Kidney epithelial cell (primary cell): Measurements from ENCODE around the gene ATP6V1B1. TPM values are rescaled to one million over a fixed set of nuclear protein-coding genes. Genes with fewer than 3 reads are reported as not detected.
"Not testable (repeated sequence)": the region's sequence is repeated elsewhere in the genome, so short reads cannot be mapped to it uniquely, and the experiment has no call there.

ENCODE experiments used
- DNase-seq: peaks from one replicate; pipeline ENCODE4 v3.0.0-alpha.2; 2010; ENCODE audit warnings: low read depth
- H3K27me3 ChIP-seq: 2 replicates; pipeline ENCODE4 v1.6.0; 2011; ENCODE audit warnings: low read length; ENCODE audit not compliant: control insufficient read depth, insufficient read depth
- H3K36me3 ChIP-seq: 2 replicates; pipeline ENCODE4 v1.5.1; 2011; ENCODE audit warnings: low read length; ENCODE audit not compliant: control insufficient read depth, insufficient read depth
- H3K4me3 ChIP-seq: 2 replicates; pipeline ENCODE4 v1.5.1; 2011; ENCODE audit warnings: low read depth, mild to moderate bottlenecking, control low read depth, low read length
- total RNA-seq: library from RNA; depleted of rRNA; stranded (reverse); fragments of >200 nt; gene quantifications from 2 replicates; pipeline ENCODE4 v1.2.3, GENCODE V29; 2015
- TF ChIP-seq, protein P1 (sequence below): IDR thresholded peaks from 2 replicates; pipeline ENCODE4 v1.5.1; 2011; ENCODE audit warnings: mild to moderate bottlenecking, moderate library complexity, low read length, control low read depth, inconsistent platforms; ENCODE audit not compliant: insufficient read depth, poor library complexity, severe bottlenecking

The ATP6V1B1 gene
- total RNA-seq, 1 donor from 2014 or later = not detected

DNA sequence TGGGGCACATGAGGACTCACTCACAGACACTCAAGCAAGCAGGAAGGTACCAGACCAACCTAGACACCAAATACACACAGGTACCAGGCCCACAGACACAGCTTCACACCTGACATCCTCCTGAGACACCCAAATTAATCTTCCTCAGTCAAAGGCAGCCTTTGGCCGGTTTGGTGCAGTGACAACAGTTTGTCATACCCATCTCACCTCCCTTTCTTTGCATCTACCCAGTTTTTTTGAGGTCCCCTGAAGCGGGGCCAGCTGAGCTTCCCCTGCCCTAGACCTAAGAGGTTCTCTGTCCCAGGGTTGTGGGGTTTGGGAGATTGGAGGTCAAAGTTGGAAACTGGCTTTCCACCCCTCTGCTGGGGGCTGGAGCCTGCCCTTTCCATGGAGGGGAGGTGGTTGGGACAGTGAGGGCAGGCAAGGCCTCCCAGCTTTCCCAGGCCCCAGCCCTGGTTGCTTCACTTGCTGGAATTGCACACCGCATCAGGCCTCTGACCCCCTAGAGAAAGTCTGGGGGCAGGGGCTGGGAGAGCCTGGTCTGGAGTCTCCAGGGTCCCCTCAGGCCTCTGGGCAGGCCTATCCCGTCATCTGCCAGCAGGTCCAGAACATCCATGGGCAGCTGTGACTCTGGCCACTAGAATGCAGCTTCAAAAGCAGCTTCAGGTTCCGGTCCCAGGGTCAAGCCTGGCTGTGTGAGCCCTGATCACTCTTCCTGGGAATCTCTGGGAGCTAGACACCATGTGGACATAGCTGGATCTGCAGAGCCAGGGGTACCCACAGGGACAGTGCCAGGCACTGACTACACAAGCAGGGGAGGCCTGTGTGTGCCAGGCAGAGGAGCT, 71.5 kb downstream of the ATP6V1B1 start:
- no peaks in the 10 kb centered on the region for H3K36me3 ChIP-seq
- TF ChIP-seq, protein P1, sequence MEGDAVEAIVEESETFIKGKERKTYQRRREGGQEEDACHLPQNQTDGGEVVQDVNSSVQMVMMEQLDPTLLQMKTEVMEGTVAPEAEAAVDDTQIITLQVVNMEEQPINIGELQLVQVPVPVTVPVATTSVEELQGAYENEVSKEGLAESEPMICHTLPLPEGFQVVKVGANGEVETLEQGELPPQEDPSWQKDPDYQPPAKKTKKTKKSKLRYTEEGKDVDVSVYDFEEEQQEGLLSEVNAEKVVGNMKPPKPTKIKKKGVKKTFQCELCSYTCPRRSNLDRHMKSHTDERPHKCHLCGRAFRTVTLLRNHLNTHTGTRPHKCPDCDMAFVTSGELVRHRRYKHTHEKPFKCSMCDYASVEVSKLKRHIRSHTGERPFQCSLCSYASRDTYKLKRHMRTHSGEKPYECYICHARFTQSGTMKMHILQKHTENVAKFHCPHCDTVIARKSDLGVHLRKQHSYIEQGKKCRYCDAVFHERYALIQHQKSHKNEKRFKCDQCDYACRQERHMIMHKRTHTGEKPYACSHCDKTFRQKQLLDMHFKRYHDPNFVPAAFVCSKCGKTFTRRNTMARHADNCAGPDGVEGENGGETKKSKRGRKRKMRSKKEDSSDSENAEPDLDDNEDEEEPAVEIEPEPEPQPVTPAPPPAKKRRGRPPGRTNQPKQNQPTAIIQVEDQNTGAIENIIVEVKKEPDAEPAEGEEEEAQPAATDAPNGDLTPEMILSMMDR = no peak
- DNase-seq = no peak
- no peak overlapping the region for H3K4me3 ChIP-seq
- peaks cover 6% of the 10 kb centered on the region for H3K27me3 ChIP-seq

DNA sequence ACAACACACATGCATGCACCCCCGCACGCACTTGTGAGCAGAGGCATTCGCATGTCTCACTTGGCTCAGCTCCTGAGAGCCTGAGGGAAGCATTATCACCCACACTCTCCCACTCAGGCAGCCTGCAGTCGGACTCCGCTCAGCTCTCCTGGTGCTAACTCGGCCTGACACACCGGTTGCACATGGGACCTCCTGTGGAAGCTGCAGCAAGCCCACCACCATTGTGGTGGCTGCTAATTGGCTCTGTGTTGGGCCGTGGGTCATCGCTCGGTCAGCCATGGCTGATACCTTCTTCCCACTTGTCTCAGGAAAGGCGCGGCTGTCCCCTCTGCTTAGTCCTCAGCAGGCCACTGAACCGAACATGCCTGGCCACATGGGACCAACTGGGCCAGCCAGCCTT, 72.6 kb downstream of the ATP6V1B1 start:
- no peak overlapping the region for H3K4me3 ChIP-seq
- no peaks in the 10 kb centered on the region for H3K36me3 ChIP-seq
- peaks cover 6% of the 10 kb centered on the region for H3K27me3 ChIP-seq
- TF ChIP-seq, protein P1 = no peak
- no peak for DNase-seq

DNA sequence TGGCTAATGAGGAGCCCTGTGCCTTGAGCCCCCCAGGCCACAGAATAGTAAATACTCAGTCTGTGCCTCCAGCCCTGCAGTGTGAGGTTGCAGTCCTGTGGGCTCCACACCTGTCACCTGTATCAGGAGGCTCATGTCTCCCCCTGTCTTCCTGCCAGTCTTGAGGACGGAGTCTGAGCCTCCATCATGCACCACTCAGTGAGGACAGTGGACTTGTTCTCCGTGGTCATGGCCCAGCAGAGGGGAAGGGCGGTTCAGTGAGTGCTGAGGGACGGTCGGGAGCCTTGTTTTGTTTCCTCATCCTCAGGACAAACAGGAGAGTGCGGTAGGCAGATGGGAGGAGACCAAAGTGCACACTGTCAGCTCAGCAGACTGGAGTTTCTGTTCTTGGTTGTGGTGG, 76.1 kb downstream of the ATP6V1B1 start:
- not testable (repeated sequence) for H3K27me3 ChIP-seq, H3K36me3 ChIP-seq, DNase-seq, H3K4me3 ChIP-seq

Other genes starting within 250 kb of the ATP6V1B1 start
- 8.9 and 9.9 TPM in 2 replicates for gene ADD2, start 167.7 kb upstream of the ATP6V1B1 start, total RNA-seq
- not detected in 2 replicates for gene FIGLA, start 145.3 kb upstream of the ATP6V1B1 start, total RNA-seq
- gene CLEC4F, start 115.3 kb upstream of the ATP6V1B1 start, total RNA-seq = not detected in 2 replicates
- gene CD207, start 100.1 kb upstream of the ATP6V1B1 start, total RNA-seq = not detected in 2 replicates
- 0.68 TPM in 1 of 2 replicates, not detected in the other for gene VAX2, start 35.3 kb upstream of the ATP6V1B1 start, total RNA-seq
- gene ANKRD53, start 42.7 kb downstream of the ATP6V1B1 start, total RNA-seq = 0.54 and 0.75 TPM in 2 replicates
- 34.2 and 45.2 TPM in 2 replicates for gene TEX261, start 59.0 kb downstream of the ATP6V1B1 start, total RNA-seq
- 133 and 138 TPM in 2 replicates for gene NAGK, start 132.7 kb downstream of the ATP6V1B1 start, total RNA-seq
- 2.7 and 6.7 TPM in 2 replicates for gene MCEE, start 194.3 kb downstream of the ATP6V1B1 start, total RNA-seq
- gene MPHOSPH10, start 194.7 kb downstream of the ATP6V1B1 start, total RNA-seq = 17.5 and 25.9 TPM in 2 replicates